Neural progenitor cell (in vitro differentiated cells): ENCODE data around the gene WDR88. TPM values are rescaled to one million over a fixed set of nuclear protein-coding genes. Genes with fewer than 3 reads are reported as not detected.

Source experiments
- DNase-seq: peaks from one replicate; pipeline ENCODE4 v3.0.0-alpha.2; 2016; ENCODE audit warnings: low spot score
- H2AFZ ChIP-seq: fragments of 200-600 bp; sonication (generic); replicated peaks from 2 replicates; pipeline ENCODE4 v1.6.1; 2016; ENCODE audit warnings: antibody characterized with exemption
- H3F3A ChIP-seq: fragments of 200-600 bp; sonication (generic); 2 replicates; pipeline ENCODE4 v1.6.1; 2016; ENCODE audit warnings: antibody characterized with exemption, low read depth
- H3K27ac ChIP-seq: fragments of 200-600 bp; sonication (generic); 2 replicates; pipeline ENCODE4 v1.5.1; 2016; ENCODE audit warnings: mild to moderate bottlenecking
- H3K27me3 ChIP-seq: fragments of 200-600 bp; sonication (generic); 2 replicates; pipeline ENCODE4 v1.6.1; 2016; ENCODE audit warnings: mild to moderate bottlenecking, moderate library complexity
- H3K36me3 ChIP-seq: fragments of 200-600 bp; sonication (generic); 2 replicates; pipeline ENCODE4 v1.5.1; 2016
- H3K4me1 ChIP-seq: fragments of 200-600 bp; sonication (generic); 2 replicates; pipeline ENCODE4 v1.6.1; 2016; ENCODE audit warnings: mixed run types
- H3K4me2 ChIP-seq: fragments of 200-600 bp; sonication (generic); 2 replicates; pipeline ENCODE4 v1.6.1; 2016
- H3K4me3 ChIP-seq: fragments of 200-600 bp; sonication (generic); 2 replicates; pipeline ENCODE4 v1.5.1; 2016
- H3K79me2 ChIP-seq: fragments of 200-600 bp; sonication (generic); 2 replicates; pipeline ENCODE4 v1.6.1; 2016; ENCODE audit warnings: low read depth
- H3K9ac ChIP-seq: fragments of 200-600 bp; sonication (generic); 2 replicates; pipeline ENCODE4 v1.6.1; 2016
- H3K9me3 ChIP-seq: fragments of 200-600 bp; sonication (generic); 2 replicates; pipeline ENCODE4 v1.5.1; 2016; ENCODE audit warnings: low read depth
- H4K20me1 ChIP-seq: fragments of 200-600 bp; sonication (generic); 2 replicates; pipeline ENCODE4 v1.6.1; 2016; ENCODE audit warnings: low read depth
- H3K27ac Mint-ChIP-seq: 3 replicates; pipeline ENCODE4 v1.8.0; 2021; ENCODE audit warnings: mixed read lengths
- H3K27me3 Mint-ChIP-seq: 2 replicates; pipeline ENCODE4 v1.8.0; 2022; ENCODE audit warnings: low read depth, mild to moderate bottlenecking, inconsistent platforms, moderate library complexity, mixed read lengths; ENCODE audit not compliant: insufficient read depth
- H3K36me3 Mint-ChIP-seq: 3 replicates; pipeline ENCODE4 v1.8.0; 2021; ENCODE audit warnings: mixed read lengths
- H3K4me1 Mint-ChIP-seq: 3 replicates; pipeline ENCODE4 v1.8.0; 2021; ENCODE audit warnings: mixed read lengths
- H3K4me3 Mint-ChIP-seq: 3 replicates; pipeline ENCODE4 v1.8.0; 2021; ENCODE audit warnings: mild to moderate bottlenecking, moderate library complexity, mixed read lengths
- H3K9me3 Mint-ChIP-seq: 3 replicates; pipeline ENCODE4 v1.8.0; 2020; ENCODE audit warnings: mixed read lengths
- CTCF ChIP-seq: fragments of 200-600 bp; sonication (generic); IDR thresholded peaks from 2 replicates; pipeline ENCODE4 v1.5.1; 2017; ENCODE audit warnings: antibody characterized with exemption, mild to moderate bottlenecking
- EZH2 ChIP-seq: fragments of 200-600 bp; sonication (generic); IDR thresholded peaks from 2 replicates; pipeline ENCODE4 v1.6.1; 2017; ENCODE audit warnings: antibody characterized with exemption, mild to moderate bottlenecking, moderate library complexity
- EZH2phosphoT487 ChIP-seq: fragments of 200-600 bp; sonication (generic); IDR thresholded peaks from 2 replicates; pipeline ENCODE4 v1.6.1; 2017; ENCODE audit warnings: antibody characterized with exemption
- total RNA-seq: library from RNA; depleted of rRNA; stranded (reverse); fragments of >200 nt; gene quantifications from 2 replicates; pipeline ENCODE4 v1.2.3, GENCODE V29; 2015; ENCODE audit warnings: low replicate concordance

Gene WDR88
- total RNA-seq, 1 donor from 2014 or later: not detected

- no peak overlapping the region for H3K4me2 ChIP-seq
- Mint-ChIP-seq H3K36me3 (peaks cover 4% of the 10 kb centered on the region), H3K27me3 (no peaks in the 10 kb centered on the region), H3K9me3 (no peaks in the 10 kb centered on the region), H3K27ac (no peak overlapping the region), H3K4me3 (no peak overlapping the region), H3K4me1 (no peaks in the 10 kb centered on the region)
- TF ChIP-seq CTCF: no peak
- no peak for TF ChIP-seq EZH2
- TF ChIP-seq EZH2phosphoT487: no peak
- H3K36me3 ChIP-seq: no peaks in the 10 kb centered on the region
- no peaks in the 10 kb centered on the region for H3K9me3 ChIP-seq
- H3K27ac ChIP-seq: no peak overlapping the region
- no peaks in the 10 kb centered on the region for H3F3A ChIP-seq
- no peak overlapping the region for H3K4me3 ChIP-seq
- no peaks in the 10 kb centered on the region for H3K79me2 ChIP-seq
- no peak overlapping the region for H3K9ac ChIP-seq
- no peak overlapping the region for H2AFZ ChIP-seq
- H3K27me3 ChIP-seq: no peaks in the 10 kb centered on the region
- peaks cover 10% of the 10 kb centered on the region for H4K20me1 ChIP-seq
- DNase-seq: no peak
- H3K4me1 ChIP-seq: no peaks in the 10 kb centered on the region
Measured at GRCh38 chr19:33204136-33204973, 72.4 kb downstream of the WDR88 start.

- no peak overlapping the region for H3K4me3 Mint-ChIP-seq
Measured at GRCh38 chr19:33205110-33205509, 73.2 kb downstream of the WDR88 start.

GRCh38 chr19:33205531-33206260 lies 73.8 kb downstream of the WDR88 start:
- H3K27ac Mint-ChIP-seq: no peak overlapping the region
- no peaks in the 10 kb centered on the region for H3K36me3 ChIP-seq
- no peak overlapping the region for H3K9ac ChIP-seq

More at GRCh38 chr19:33205110-33205509, 73.2 kb downstream of the WDR88 start:
- Histone ChIP-seq H3K27me3 (no peaks in the 10 kb centered on the region), H3K4me1 (no peaks in the 10 kb centered on the region), H3K4me3 (no peak overlapping the region), H3K9me3 (no peaks in the 10 kb centered on the region), H3K4me2 (no peak overlapping the region), H3K79me2 (no peaks in the 10 kb centered on the region), H3K9ac (no peak overlapping the region), H2AFZ (no peak overlapping the region), H3K27ac (no peak overlapping the region), H3F3A (no peaks in the 10 kb centered on the region), H3K36me3 (no peaks in the 10 kb centered on the region), H4K20me1 (peaks cover 10% of the 10 kb centered on the region)
- TF ChIP-seq EZH2 (no peak), CTCF (no peak), EZH2phosphoT487 (no peak)
- Mint-ChIP-seq H3K4me1 (no peaks in the 10 kb centered on the region), H3K27ac (no peak overlapping the region), H3K9me3 (no peaks in the 10 kb centered on the region), H3K27me3 (no peaks in the 10 kb centered on the region), H3K36me3 (peaks cover 4% of the 10 kb centered on the region)
- no peak for DNase-seq

More at GRCh38 chr19:33205531-33206260, 73.8 kb downstream of the WDR88 start:
- no peaks in the 10 kb centered on the region for H3K4me1 Mint-ChIP-seq
- no peak for TF ChIP-seq EZH2
- H3K4me3 ChIP-seq: no peak overlapping the region
- H3F3A ChIP-seq: no peaks in the 10 kb centered on the region
- H3K27ac ChIP-seq: no peak overlapping the region
- H3K27me3 ChIP-seq: no peaks in the 10 kb centered on the region
- no peaks in the 10 kb centered on the region for H3K9me3 Mint-ChIP-seq
- H3K9me3 ChIP-seq: no peaks in the 10 kb centered on the region
- H3K36me3 Mint-ChIP-seq: peaks cover 4% of the 10 kb centered on the region
- no peaks in the 10 kb centered on the region for H3K27me3 Mint-ChIP-seq
- H3K4me3 Mint-ChIP-seq: no peak overlapping the region
- H3K4me2 ChIP-seq: no peak overlapping the region
- H2AFZ ChIP-seq: no peak overlapping the region
- H3K4me1 ChIP-seq: no peaks in the 10 kb centered on the region
- no peak for DNase-seq
- H3K79me2 ChIP-seq: no peaks in the 10 kb centered on the region
- H4K20me1 ChIP-seq: peaks cover 10% of the 10 kb centered on the region
